Stimulated activated CD8-positive, alpha-beta memory T cell treated with anti-CD3 and anti-CD28 coated beads, Interleukin-4, amount 100 ng/mL, for 48 hours (primary cell): ENCODE measurements around the gene TIGAR.

ENCODE experiments used
- DNase-seq: peaks from one replicate; pipeline ENCODE4 v3.0.0-alpha.2; 2020

TIGAR gene

GRCh38 chr12:4383304-4383865, 62.4 kb downstream of the TIGAR start:
- no peak for DNase-seq

GRCh38 chr12:4386801-4387200, 65.8 kb downstream of the TIGAR start:
- no peak for DNase-seq

- DNase-seq = no peak
Measured at GRCh38 chr12:4387607-4388006, 66.6 kb downstream of the TIGAR start.

- no peak for DNase-seq
Measured at GRCh38 chr12:4388032-4388431, 67.0 kb downstream of the TIGAR start.

GRCh38 chr12:4388662-4389061, 67.6 kb downstream of the TIGAR start:
- no peak for DNase-seq

GRCh38 chr12:4392223-4392742, 71.3 kb downstream of the TIGAR start:
- DNase-seq = no peak

GRCh38 chr12:4393211-4393610, 72.2 kb downstream of the TIGAR start:
- DNase-seq = no peak

GRCh38 chr12:4395818-4396217, 74.8 kb downstream of the TIGAR start:
- no peak for DNase-seq

GRCh38 chr12:4401117-4401516, 80.1 kb downstream of the TIGAR start:
- DNase-seq = no peak

GRCh38 chr12:4402996-4403395, 82.0 kb downstream of the TIGAR start:
- no peak for DNase-seq
